Activated naive CD4-positive, alpha-beta T cell treated with anti-CD3 and anti-CD28 coated beads, Interleukin-2, amount 50 U/mL, for 24 hours (primary cell): Measurements from ENCODE around the gene TTYH2.
"Not testable (repeated sequence)": the region's sequence is repeated elsewhere in the genome, so short reads cannot be mapped to it uniquely, and the experiment has no call there.

Experiments used
- H3K27ac Mint-ChIP-seq: one replicate; pipeline ENCODE4 v1.8.0; 2021; ENCODE audit warnings: mild to moderate bottlenecking, mixed read lengths
- H3K27me3 Mint-ChIP-seq: one replicate; pipeline ENCODE4 v1.8.0; 2021; ENCODE audit warnings: mixed read lengths
- H3K36me3 Mint-ChIP-seq: one replicate; pipeline ENCODE4 v1.8.0; 2021; ENCODE audit warnings: mixed read lengths
- H3K4me1 Mint-ChIP-seq: one replicate; pipeline ENCODE4 v1.8.0; 2021; ENCODE audit warnings: mixed read lengths
- H3K4me3 Mint-ChIP-seq: one replicate; pipeline ENCODE4 v1.8.0; 2021; ENCODE audit warnings: mild to moderate bottlenecking, mixed read lengths
- H3K9me3 Mint-ChIP-seq: one replicate; pipeline ENCODE4 v1.8.0; 2021; ENCODE audit warnings: mixed read lengths

The TTYH2 gene

GRCh38 chr17:74252211-74252610 is 38.8 kb downstream of the TTYH2 start:
- no peaks in the 10 kb centered on the region for H3K27me3 Mint-ChIP-seq
- no peak overlapping the region for H3K4me3 Mint-ChIP-seq
- H3K27ac Mint-ChIP-seq, result no peak overlapping the region

GRCh38 chr17:74253036-74253435 is 39.7 kb downstream of the TTYH2 start:
- Mint-ChIP-seq H3K36me3 (peaks cover 5% of the 10 kb centered on the region), H3K4me1 (no peaks in the 10 kb centered on the region), H3K27ac (no peak overlapping the region), H3K9me3 (no peaks in the 10 kb centered on the region), H3K27me3 (no peaks in the 10 kb centered on the region), H3K4me3 (no peak overlapping the region)

More at GRCh38 chr17:74252211-74252610, 38.8 kb downstream of the TTYH2 start:
- H3K4me1 Mint-ChIP-seq, result no peaks in the 10 kb centered on the region
- H3K36me3 Mint-ChIP-seq, result peaks cover 5% of the 10 kb centered on the region
- H3K9me3 Mint-ChIP-seq, result no peaks in the 10 kb centered on the region

- Mint-ChIP-seq H3K36me3 (peaks cover 3% of the 10 kb centered on the region), H3K27me3 (no peaks in the 10 kb centered on the region), H3K4me1 (no peaks in the 10 kb centered on the region), H3K4me3 (no peak overlapping the region), H3K9me3 (no peaks in the 10 kb centered on the region), H3K27ac (no peak overlapping the region)
Measured at GRCh38 chr17:74257311-74257710, 43.9 kb downstream of the TTYH2 start.

GRCh38 chr17:74259667-74260524 is 46.5 kb downstream of the TTYH2 start:
- H3K4me3 Mint-ChIP-seq, result no peak overlapping the region
- no peaks in the 10 kb centered on the region for H3K36me3 Mint-ChIP-seq
- H3K27ac Mint-ChIP-seq, result no peak overlapping the region
- H3K9me3 Mint-ChIP-seq, result no peaks in the 10 kb centered on the region
- no peaks in the 10 kb centered on the region for H3K27me3 Mint-ChIP-seq
- no peaks in the 10 kb centered on the region for H3K4me1 Mint-ChIP-seq

GRCh38 chr17:74260525-74260850 is 47.1 kb downstream of the TTYH2 start:
- Mint-ChIP-seq H3K27me3 (no peaks in the 10 kb centered on the region), H3K27ac (no peak overlapping the region), H3K9me3 (no peaks in the 10 kb centered on the region), H3K36me3 (no peaks in the 10 kb centered on the region), H3K4me1 (no peaks in the 10 kb centered on the region), H3K4me3 (no peak overlapping the region)

GRCh38 chr17:74262601-74263000 is 49.2 kb downstream of the TTYH2 start:
- Mint-ChIP-seq H3K4me3 (no peak overlapping the region), H3K27ac (no peak overlapping the region), H3K36me3 (no peaks in the 10 kb centered on the region)

GRCh38 chr17:74267054-74267453 is 53.7 kb downstream of the TTYH2 start:
- H3K9me3 Mint-ChIP-seq, H3K4me1 Mint-ChIP-seq, H3K36me3 Mint-ChIP-seq, H3K27ac Mint-ChIP-seq, H3K4me3 Mint-ChIP-seq, H3K27me3 Mint-ChIP-seq: not testable (repeated sequence)

More at GRCh38 chr17:74262601-74263000, 49.2 kb downstream of the TTYH2 start:
- Mint-ChIP-seq H3K4me1 (no peaks in the 10 kb centered on the region), H3K9me3 (no peaks in the 10 kb centered on the region), H3K27me3 (no peaks in the 10 kb centered on the region)

- Mint-ChIP-seq H3K4me3 (no peak overlapping the region), H3K4me1 (no peaks in the 10 kb centered on the region), H3K27ac (no peak overlapping the region), H3K36me3 (no peaks in the 10 kb centered on the region), H3K9me3 (no peaks in the 10 kb centered on the region), H3K27me3 (no peaks in the 10 kb centered on the region)
Measured at GRCh38 chr17:74267579-74267978, 54.2 kb downstream of the TTYH2 start.

- H3K4me3 Mint-ChIP-seq, result no peak overlapping the region
- no peaks in the 10 kb centered on the region for H3K4me1 Mint-ChIP-seq
- H3K27ac Mint-ChIP-seq, result no peak overlapping the region
- H3K36me3 Mint-ChIP-seq, result no peaks in the 10 kb centered on the region
- no peaks in the 10 kb centered on the region for H3K9me3 Mint-ChIP-seq
- no peaks in the 10 kb centered on the region for H3K27me3 Mint-ChIP-seq
Measured at GRCh38 chr17:74267987-74268499, 54.7 kb downstream of the TTYH2 start.

GRCh38 chr17:74268558-74268957 is 55.2 kb downstream of the TTYH2 start:
- Mint-ChIP-seq H3K4me3 (no peak overlapping the region), H3K9me3 (no peaks in the 10 kb centered on the region), H3K4me1 (peaks cover 3% of the 10 kb centered on the region), H3K36me3 (no peaks in the 10 kb centered on the region), H3K27ac (no peak overlapping the region), H3K27me3 (no peaks in the 10 kb centered on the region)

- H3K27me3 Mint-ChIP-seq, result no peaks in the 10 kb centered on the region
- no peak overlapping the region for H3K27ac Mint-ChIP-seq
- H3K36me3 Mint-ChIP-seq, result no peaks in the 10 kb centered on the region
- H3K4me1 Mint-ChIP-seq, result peaks cover 19% of the 10 kb centered on the region
- H3K9me3 Mint-ChIP-seq, result no peaks in the 10 kb centered on the region
- no peak overlapping the region for H3K4me3 Mint-ChIP-seq
Measured at GRCh38 chr17:74270333-74270732, 57.0 kb downstream of the TTYH2 start.

GRCh38 chr17:74271281-74271680 is 57.9 kb downstream of the TTYH2 start:
- Mint-ChIP-seq H3K4me3 (no peak overlapping the region), H3K4me1 (peaks cover 19% of the 10 kb centered on the region), H3K9me3 (no peaks in the 10 kb centered on the region), H3K36me3 (no peaks in the 10 kb centered on the region), H3K27me3 (no peaks in the 10 kb centered on the region), H3K27ac (no peak overlapping the region)

GRCh38 chr17:74271901-74272561 is 58.7 kb downstream of the TTYH2 start:
- no peaks in the 10 kb centered on the region for H3K9me3 Mint-ChIP-seq
- no peaks in the 10 kb centered on the region for H3K36me3 Mint-ChIP-seq
- H3K4me3 Mint-ChIP-seq, result no peak overlapping the region
- H3K4me1 Mint-ChIP-seq, result peaks cover 19% of the 10 kb centered on the region
- H3K27ac Mint-ChIP-seq, result no peak overlapping the region
- H3K27me3 Mint-ChIP-seq, result no peaks in the 10 kb centered on the region

GRCh38 chr17:74272731-74273201 is 59.4 kb downstream of the TTYH2 start:
- Mint-ChIP-seq H3K4me3 (no peak overlapping the region), H3K9me3 (no peaks in the 10 kb centered on the region), H3K36me3 (no peaks in the 10 kb centered on the region), H3K4me1 (peaks cover 19% of the 10 kb centered on the region), H3K27me3 (no peaks in the 10 kb centered on the region), H3K27ac (no peak overlapping the region)

GRCh38 chr17:74274060-74274708 is 60.8 kb downstream of the TTYH2 start, which contains the start of gene DNAI2:
TSS of gene DNAI2 (plus strand) at chr17:74274234. CDS start at chr17:74281818, 7,584 bp downstream.
- peak within 1 kb of the TSS; percentile 52 for H3K27ac Mint-ChIP-seq
- H3K27me3 Mint-ChIP-seq, result no peaks in the 10 kb centered on the region
- peak within 1 kb of the TSS; percentile 70 for H3K4me3 Mint-ChIP-seq
- H3K4me1 Mint-ChIP-seq, result peaks cover 19% of the 10 kb centered on the region
- H3K9me3 Mint-ChIP-seq, result no peaks in the 10 kb centered on the region
- no peaks in the 10 kb centered on the region for H3K36me3 Mint-ChIP-seq
